Epithelial cell of prostate (primary cell): Measurements from ENCODE around the gene LENEP.

Experiments used
- DNase-seq: peaks from one replicate; pipeline ENCODE4 v3.0.0-alpha.2; 2011; ENCODE audit warnings: low read depth, low spot score
- H3K27ac ChIP-seq: fragments of 450-650 bp; 2 replicates; pipeline ENCODE4 v1.5.1; 2017; ENCODE audit warnings: mild to moderate bottlenecking

The LENEP gene

DNA sequence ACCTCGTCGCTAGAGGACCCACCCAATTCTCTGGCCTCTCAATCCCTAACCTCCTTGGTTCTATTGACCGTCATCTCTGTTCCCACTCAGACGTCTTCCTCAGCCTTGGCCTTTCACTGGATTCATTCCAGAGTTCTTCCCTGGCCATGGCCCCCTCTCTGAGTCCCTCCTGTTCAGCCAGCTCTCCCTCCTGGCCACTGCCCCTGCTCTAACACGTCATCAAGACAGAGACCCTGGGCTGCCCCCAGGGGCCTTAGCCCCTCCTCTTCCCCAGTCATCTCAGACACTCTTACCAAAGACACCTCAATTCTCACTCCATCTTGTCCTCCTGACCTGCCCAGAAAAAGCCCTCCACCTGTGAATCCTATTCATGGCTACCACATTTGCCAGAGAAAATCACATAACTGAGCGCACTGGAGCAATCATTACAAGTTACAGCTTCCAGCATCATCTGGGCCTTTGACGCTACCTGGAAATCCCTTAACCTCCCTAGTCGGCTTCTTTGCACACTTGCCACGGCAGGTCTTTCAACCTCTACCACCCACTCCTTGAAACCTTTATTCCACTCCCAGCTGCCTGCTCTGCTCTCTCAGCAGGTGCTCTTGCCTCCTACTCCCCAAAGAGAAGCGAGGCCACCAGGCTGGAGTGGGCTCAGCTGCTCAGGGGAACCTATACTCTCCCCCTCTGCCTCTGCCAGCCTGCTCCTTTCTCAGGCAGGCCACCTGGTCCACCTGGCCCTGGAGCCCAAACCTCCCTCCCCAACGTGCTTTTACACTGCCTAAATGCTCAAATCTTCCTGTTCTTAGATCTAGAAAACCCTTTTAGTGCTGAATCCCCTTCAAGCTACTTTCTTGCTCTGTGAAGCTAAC lies 26.2 kb downstream of the LENEP start:
- DNase-seq = no peak
- H3K27ac ChIP-seq = no peak overlapping the region

DNA sequence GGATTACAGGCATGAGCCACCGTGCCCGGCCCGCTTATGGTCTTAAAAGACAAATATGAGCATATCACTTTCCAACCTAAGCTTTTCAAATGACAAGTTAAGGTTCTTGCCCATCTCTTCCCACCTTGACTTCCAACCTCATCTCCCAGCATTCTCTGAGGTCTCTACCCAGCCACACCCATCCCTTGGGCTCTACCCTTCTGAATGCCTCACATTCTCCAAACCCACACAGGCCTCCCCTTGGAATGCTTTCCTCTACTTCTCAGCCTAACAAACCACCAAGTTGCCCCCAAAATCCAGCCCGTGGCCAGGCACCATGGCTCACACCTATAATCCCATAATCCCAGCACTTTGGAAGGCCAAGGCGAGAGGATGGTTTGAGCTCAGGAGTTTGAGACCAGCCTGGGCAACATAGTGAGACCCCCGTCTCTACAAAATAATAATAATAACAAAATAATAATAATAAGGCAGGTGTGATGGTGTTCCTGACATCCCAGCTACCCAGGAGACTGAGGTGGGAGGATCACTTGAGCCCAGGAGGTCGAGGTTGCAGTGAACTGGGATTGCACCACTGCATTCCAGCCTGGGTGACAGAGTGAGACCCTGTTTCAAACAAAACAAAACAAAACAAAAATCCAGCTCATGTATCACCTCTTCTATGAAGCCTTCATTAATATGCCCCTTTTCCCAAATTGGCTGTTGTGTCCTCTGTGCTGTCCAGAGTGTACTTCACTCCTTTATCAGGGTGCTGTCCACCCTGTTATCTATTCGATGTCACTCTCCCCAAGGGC lies 28.9 kb downstream of the LENEP start:
- DNase-seq = no peak
- peak overlapping the region; percentile 13 for H3K27ac ChIP-seq

GRCh38 chr1:155022927-155023236 lies 29.5 kb downstream of the LENEP start:
- no peak for DNase-seq
- H3K27ac ChIP-seq = peak overlapping the region; percentile 13

DNA sequence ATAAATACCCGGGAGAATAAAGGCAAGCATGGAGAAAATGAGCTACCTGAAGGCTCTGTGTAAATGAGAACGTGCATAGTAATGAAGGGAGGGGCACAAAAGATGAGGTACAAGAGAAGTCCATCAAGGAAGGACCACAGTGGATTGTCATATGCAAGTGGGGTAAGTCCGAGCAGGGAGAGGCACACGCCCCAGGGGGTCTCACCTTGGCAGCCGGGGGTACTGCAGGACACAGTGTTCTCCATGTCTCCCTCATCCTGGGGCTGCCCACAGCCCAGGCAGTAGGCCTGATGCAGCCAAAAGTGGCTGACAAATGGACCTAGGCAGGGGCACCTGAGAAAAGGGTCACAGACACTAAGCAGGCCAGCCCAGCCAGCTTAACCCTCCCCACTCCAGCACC lies 30.2 kb downstream of the LENEP start:
- no peak for DNase-seq
- H3K27ac ChIP-seq = no peak overlapping the region

DNA sequence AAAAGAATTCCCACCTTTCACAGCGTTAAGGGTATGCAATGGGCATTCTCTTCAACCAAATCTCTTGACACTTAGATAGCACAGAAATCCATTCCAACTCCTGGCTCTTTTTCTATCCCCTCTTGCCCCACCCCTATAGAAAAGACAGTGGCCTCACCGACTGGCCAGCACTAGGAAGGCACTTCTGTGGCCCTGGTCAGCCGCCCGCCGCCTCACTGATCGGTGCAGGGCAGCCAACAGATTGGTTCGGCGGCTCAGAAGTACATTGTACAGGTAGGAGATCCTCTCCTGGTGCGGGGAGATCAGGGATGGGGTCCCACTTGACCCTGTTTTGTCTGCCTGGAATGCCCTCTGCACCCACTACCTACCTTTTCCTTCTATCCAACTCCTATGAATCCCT lies 30.9 kb downstream of the LENEP start:
- H3K27ac ChIP-seq = no peak overlapping the region
- DNase-seq = no peak

GRCh38 chr1:155026154-155026553 lies 32.8 kb downstream of the LENEP start:
- DNase-seq = no peak
- no peak overlapping the region for H3K27ac ChIP-seq

GRCh38 chr1:155026588-155026987 lies 33.2 kb downstream of the LENEP start:
- no peak overlapping the region for H3K27ac ChIP-seq
- DNase-seq = no peak

DNA sequence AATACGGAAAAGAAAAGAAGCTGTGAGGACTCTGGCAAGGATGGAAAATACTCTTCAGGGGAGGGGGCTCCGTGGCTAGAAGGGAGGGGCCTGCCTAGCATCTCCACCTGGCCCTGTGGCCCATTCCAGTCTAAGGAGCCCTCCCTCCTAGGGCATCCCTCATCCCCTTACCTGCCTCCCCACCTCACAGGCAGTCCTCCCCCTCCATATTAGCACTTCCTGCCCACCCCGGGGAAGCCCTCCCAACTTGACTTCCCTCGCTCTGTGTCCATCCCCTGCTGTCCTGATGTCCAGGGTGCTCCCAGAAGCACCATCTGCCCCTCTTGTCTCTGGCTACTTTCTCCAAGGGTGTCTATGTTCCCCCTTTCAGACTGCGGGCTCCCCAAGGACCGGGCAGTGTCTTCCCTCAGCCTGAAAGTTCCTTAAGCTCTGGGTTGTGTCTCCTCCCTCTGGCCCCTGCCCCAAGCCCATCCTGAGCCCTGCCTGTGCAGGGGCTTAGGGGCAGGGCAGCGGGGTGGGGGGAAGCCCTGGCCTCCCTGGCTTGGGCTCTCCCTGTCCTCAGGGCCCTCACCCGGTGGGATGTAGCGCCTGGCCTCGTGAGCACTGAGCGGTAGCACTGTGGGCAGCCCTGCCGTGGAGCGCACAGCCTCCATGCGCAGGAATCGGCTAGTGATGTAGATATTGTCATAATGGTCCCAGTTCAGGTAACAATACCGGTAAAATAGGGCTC lies 36.3 kb downstream of the LENEP start:
- no peak overlapping the region for H3K27ac ChIP-seq
- no peak for DNase-seq

DNA sequence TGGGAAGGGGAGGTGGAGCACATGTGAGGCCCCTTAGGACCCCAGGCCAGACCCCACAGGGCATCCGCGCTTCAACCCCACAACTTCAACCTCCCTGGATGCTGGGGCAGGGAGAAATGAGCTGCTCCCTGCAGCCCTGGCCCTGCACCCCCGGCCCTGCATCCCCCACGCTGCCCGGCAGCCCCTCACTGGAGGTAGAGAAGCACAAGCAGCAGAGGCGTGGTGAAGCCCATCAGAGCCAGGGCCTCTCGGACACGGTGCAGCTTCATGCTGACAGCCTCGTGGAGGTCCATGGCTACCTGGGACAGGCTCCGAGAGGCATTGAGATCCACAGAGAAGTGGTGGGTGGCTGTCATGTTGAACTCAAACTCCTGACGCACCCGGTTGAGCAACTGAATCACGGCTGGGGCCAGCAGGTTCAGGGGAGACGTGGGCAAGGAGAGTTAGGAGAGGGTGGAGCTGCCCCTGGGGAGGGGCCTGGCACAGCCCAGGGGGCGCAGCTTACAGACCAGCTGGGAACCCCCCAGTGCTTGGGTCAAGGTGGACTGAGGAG lies 36.9 kb downstream of the LENEP start:
- DNase-seq = no peak
- no peak overlapping the region for H3K27ac ChIP-seq

DNA sequence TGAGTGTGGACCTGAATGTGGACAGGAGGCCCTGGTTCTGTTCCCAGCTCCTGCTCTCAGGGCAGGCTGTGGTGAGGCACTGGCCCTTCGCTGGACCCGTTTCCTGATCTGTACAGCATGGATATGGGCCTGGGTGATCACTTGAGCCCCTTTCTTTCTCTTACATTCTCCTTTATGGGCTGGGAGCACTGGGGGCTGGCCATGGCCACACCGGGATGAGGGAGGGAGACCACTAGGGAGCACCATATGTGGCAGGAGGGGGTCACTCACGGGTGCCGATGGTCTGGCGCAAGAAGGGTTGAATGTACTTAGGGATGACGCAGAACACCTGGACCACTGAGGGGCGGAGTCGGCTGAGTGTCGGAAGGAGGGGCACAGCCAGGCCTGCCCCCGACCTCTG lies 37.5 kb downstream of the LENEP start:
- no peak overlapping the region for H3K27ac ChIP-seq
- DNase-seq = no peak

DNA sequence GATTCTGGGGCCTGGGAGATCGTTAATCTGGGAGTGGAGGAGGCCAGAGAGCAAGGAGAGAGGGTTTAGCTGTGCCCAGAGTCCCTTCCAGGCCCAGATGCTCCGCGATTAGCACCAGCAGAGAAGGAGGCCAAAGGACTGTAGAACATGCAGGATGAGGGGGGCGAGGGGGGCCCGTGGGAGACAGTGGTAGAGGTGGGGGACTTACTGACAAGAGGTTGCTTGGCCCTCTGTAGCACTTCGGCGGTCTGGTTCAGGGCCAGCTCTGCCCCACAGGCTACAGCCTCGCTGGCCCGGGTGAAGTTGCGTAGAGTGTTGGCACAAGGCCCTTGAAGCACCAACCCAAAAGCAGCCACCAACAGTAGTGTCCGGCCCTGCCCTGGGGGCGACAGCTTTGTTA lies 39.5 kb downstream of the LENEP start:
- no peak for DNase-seq
- H3K27ac ChIP-seq = no peak overlapping the region

DNA sequence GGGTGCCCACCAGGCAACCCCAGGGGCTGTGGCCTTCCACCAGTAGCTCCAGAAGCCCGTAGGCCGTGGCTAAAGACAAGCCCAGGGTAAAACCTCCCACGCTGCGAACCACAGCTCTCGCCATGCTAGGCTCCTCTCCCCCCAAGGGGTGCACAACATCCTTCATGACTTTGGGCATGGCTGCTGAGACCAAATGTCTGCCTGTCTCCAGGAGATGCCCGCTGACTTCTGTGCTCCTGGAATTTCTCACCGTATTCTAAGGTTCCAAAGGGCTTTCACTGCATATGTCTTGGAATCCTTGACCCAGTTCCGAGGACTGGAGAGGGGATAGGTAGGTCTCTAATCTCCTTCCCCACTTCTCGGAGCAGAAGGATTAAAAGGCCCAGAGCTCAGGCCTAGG lies 40.1 kb downstream of the LENEP start, which contains the start of the genes DCST1 and DCST2:
DCST1 (plus strand) TSS at position 301 of the 400 bp plus-strand sequence. CDS start 213 bp downstream, outside the sequence.
DCST2 (minus strand) TSS at position 258 of the 400 bp plus-strand sequence; CDS start at position 178, 80 bp downstream.
- H3K27ac ChIP-seq = no peak within 1 kb of the TSS
- DNase-seq = no peak

- no peak overlapping the region for H3K27ac ChIP-seq
These were observed 41.2 kb downstream of the LENEP start for GRCh38 chr1:155034318-155035208.

DNA sequence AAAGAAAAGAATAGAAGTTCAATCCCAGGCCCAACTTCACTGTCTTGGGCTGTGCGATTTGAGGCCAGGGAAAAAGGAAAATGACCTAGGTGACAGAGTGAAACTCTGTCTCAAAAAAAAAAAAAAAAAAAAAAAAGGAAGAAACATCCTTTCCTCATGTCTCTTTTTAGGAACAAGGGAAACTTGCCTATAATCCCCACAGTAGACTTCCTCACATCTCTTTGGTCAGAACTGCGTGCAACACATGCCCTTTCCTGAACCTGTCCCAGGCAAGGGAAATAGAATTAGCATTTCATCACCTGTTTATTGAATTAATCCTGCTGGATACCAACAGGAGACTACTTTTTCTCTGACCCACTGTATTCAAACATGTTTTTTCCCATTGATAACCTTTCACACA lies 42.5 kb downstream of the LENEP start:
- no peak overlapping the region for H3K27ac ChIP-seq
- no peak for DNase-seq

More at GRCh38 chr1:155034318-155035208, 41.2 kb downstream of the LENEP start:
- no peak for DNase-seq

DNA sequence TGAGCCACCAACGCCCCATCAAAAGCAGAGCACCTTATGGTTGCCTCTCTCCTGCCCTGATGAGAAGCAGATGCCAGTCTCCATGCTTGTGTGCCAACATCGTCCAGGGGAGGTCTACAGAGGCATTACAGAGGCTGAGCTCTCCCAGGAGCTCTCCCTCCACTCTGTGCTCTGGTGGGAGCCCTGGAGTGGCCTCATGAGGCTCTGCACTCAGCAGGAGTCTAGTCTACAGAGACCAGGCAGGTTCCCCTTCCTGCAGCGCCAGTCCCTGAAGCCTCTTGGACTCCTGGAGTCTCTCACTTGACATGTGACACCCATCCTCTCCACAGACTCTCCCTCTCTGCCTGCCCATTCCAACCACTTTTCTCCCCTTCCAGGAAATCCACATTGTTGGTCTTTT lies 43.7 kb downstream of the LENEP start:
- DNase-seq = no peak

GRCh38 chr1:155037851-155038441 lies 44.6 kb downstream of the LENEP start:
- no peak for DNase-seq

More for the DNA sequence above, 43.7 kb downstream of the LENEP start:
- H3K27ac ChIP-seq = no peak overlapping the region

GRCh38 chr1:155038602-155039307 lies 45.4 kb downstream of the LENEP start:
- DNase-seq = peak; percentile 90
- peak overlapping the region; percentile 72 for H3K27ac ChIP-seq

More at GRCh38 chr1:155037851-155038441, 44.6 kb downstream of the LENEP start:
- peak overlapping the region; percentile 72 for H3K27ac ChIP-seq

- peak overlapping the region; percentile 72 for H3K27ac ChIP-seq
These were observed 45.9 kb downstream of the LENEP start for GRCh38 chr1:155039308-155039669.

More at GRCh38 chr1:155039308-155039669, 45.9 kb downstream of the LENEP start:
- no peak for DNase-seq
